Retinal pigment epithelial cell (primary cell): ENCODE measurements around the gene UBE4B.

Experiments
- DNase-seq: peaks from one replicate; pipeline ENCODE4 v3.0.0-alpha.2; 2010; ENCODE audit warnings: low read depth
- H3K4me3 ChIP-seq: 2 replicates; pipeline ENCODE4 v1.5.1; 2011; ENCODE audit warnings: mild to moderate bottlenecking, low read length, control low read depth, moderate library complexity
- TF ChIP-seq, protein P1 (sequence below): conservative IDR thresholded peaks from 2 replicates; pipeline ENCODE4 v1.5.1; 2011; ENCODE audit warnings: low read depth, low read length, control low read depth, inconsistent platforms

The UBE4B gene

DNA sequence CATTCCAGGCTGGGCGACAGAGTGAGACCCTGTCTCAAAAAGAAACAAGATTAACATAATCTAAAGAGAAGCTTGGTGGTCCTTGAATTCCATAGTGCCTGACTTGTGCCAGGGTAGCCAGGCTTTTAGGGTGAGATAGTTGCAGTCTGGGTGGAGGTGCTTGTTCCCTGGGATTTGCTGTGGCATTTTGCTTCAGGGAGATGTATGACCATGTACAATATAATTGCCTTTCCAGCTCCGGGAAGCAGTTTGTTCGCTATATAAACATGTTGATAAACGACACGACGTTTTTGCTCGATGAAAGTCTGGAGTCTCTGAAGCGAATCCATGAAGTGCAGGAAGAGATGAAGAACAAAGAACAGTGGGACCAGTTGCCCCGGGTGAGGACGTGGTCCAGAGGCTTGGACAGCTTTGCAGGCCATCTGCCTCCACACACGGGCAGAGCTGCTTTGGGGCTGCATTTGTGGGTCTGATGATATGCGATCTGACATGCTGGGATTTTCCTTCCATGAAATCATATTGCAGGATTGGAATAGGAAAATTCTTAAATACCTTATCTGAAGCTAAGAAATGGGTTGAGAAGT, 128.2 kb downstream of the UBE4B start:
- DNase-seq = no peak
- TF ChIP-seq, protein P1, sequence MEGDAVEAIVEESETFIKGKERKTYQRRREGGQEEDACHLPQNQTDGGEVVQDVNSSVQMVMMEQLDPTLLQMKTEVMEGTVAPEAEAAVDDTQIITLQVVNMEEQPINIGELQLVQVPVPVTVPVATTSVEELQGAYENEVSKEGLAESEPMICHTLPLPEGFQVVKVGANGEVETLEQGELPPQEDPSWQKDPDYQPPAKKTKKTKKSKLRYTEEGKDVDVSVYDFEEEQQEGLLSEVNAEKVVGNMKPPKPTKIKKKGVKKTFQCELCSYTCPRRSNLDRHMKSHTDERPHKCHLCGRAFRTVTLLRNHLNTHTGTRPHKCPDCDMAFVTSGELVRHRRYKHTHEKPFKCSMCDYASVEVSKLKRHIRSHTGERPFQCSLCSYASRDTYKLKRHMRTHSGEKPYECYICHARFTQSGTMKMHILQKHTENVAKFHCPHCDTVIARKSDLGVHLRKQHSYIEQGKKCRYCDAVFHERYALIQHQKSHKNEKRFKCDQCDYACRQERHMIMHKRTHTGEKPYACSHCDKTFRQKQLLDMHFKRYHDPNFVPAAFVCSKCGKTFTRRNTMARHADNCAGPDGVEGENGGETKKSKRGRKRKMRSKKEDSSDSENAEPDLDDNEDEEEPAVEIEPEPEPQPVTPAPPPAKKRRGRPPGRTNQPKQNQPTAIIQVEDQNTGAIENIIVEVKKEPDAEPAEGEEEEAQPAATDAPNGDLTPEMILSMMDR = no peak
- no peak overlapping the region for H3K4me3 ChIP-seq

DNA sequence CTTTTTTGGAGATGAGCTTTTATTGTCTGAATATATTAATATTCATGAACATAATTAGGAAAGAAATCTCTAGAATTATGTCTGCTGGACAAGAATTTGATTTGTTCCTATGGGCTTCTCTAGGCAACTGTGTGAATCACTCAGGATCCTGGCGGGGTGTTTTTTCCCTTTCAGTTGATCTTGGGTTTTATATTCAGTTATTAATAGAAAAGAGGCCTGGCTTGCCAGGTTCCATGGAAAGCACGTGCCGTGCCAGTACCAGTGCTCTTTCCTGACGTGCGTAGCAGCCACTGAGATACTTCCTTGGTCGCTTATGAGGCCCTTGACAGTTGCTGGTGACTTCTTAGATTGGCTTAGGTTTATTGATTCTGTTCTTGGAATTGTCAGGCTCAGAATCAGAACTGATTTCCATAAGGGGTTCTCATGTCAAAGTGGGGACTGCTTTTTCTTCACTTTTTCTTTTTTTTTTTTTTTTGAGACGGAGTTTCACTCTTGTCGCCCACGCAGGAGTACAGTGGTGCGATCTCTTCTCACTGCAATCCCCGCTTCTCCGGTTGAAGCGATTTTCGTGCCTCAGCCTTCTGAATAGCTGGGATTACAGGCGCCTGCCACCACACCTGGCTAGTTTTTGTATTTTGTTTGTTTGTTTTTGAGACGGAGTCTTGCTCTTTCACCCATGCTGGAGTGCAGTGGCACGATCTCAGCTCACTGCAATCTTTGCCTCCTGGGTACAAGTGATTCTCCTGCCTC, 129.0 kb downstream of the UBE4B start:
- H3K4me3 ChIP-seq = no peak overlapping the region
- no peak for DNase-seq
- TF ChIP-seq, protein P1 = no peak

DNA sequence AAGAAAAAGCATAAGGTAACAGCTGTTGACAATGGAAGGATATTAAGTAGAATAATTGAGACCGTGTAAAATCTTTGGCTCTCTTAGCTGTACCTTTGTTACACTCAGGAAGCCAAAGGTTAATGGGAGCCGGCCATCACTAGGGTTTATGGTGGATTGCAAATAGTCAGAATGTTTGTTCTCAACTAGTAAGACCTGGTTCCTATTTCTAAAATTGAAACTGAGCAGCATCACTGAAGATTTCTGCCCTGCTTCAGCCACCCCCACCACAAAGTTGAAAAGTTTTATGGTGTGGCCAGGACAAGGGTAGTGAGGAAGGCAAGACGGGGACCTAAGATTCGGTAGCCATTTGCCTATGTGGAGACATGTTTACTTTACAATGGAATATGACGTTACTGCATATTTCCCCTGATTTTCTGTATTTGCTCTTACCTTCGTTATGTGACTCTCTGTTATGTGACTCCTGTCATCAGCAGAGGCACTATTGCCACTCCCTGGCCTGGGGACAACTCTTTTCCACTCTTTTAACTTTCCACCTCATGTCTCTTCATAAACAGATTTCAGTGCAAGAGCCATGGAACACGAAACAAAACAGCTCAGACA, 136.3 kb downstream of the UBE4B start:
- no peak overlapping the region for H3K4me3 ChIP-seq
- TF ChIP-seq, protein P1 = no peak
- no peak for DNase-seq

DNA sequence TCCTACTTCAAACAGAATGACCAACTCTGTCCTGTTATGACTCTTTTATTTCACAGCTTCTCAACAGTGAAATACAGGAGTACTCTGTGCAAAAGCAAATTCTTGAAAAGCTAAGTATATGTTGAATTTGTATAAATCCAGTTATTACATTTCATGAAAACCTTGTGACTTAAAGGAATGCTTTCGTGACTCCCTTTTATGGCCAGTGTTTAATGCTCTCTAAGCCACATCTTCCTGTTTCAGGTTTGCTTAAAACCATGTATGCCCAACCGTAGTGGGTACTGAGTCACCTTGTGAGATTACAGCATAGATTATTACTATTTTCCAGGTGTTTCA, 137.4 kb downstream of the UBE4B start:
- H3K4me3 ChIP-seq = no peak overlapping the region
- TF ChIP-seq, protein P1 = no peak
- DNase-seq = peak; percentile 40

DNA sequence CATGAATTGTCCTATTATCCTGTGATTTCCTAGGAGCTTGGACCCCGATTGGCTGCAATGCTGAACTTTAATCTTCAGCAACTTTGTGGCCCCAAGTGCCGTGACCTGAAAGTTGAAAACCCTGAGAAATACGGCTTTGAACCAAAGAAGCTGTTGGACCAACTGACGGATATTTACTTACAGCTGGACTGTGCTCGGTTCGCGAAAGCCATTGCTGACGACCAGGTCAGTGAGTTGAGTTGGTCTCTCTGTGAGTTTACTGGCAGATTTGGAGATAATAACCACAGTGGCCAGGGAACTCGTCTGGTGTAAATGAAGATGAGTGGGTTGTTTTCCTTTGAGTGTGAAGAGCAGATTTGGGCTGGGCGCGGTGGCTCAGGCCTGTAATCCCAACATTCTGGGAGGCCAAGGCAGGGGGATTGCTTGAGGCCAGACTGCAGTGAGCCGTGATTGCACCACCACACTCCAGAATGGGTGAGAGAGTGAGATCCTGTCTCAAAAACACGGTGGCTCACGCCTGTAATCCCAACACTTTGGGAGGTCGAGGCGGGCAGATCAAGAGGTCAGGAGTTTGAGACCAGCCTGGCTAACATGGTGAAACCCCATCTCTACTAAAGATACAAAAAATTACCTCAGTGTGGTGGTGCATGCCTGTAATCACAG, 138.5 kb downstream of the UBE4B start:
- TF ChIP-seq, protein P1 = no peak

DNA sequence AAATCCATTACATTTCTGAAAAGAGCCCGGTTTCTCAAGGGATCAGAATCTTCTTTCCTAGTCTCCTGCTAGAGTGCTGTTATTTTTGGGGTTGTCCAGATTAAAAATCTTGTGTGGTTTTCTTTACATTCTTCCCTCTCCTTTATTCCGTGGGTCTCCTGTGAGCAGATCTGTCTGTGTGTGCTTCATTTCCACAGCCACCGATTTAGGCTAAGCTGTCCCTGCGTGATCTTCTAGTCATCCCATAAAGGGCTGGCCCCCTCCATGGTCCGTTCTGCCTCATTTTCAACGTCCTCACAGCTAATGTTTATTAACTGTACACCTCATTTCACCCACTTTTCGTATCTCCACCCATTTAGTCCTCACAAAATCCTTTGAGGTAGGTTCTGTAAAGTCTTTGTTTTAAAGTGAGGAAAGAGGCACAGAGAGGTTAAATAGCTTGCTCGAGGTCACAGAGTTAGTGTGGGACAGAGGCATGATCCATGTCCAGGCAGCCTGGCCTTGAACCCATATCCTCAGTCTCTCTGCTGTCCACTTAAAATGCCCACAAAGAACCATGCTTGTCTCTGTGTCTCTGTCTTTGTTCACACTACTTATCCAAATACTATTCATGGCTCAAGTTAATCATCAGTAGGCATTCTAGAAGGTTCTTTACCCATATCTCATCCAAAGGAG, 139.4 kb downstream of the UBE4B start:
- no peak for DNase-seq
- TF ChIP-seq, protein P1 = no peak
- H3K4me3 ChIP-seq = no peak overlapping the region

More for the DNA sequence above, 138.5 kb downstream of the UBE4B start:
- no peak overlapping the region for H3K4me3 ChIP-seq
- DNase-seq = no peak
